HEK293 (cell line): Measurements from ENCODE around the gene FRMD3.

Experiments used
- CTCF ChIA-PET: fragments of 350-600 bp; formaldehyde crosslinking; extraction: SDS; loops from one replicate; lab custom pipeline; 2021; ENCODE audit warnings: antibody characterized with exemption; lab: Yijun Ruan, JAX
- POLR2A ChIA-PET: fragments of 300-600 bp; formaldehyde crosslinking; extraction: SDS; loops from one replicate; lab custom pipeline; 2020; ENCODE audit warnings: antibody characterized with exemption, inconsistent platforms; lab: Yijun Ruan, JAX
- H3K27ac ChIP-seq: fragments of 200-500 bp; sonication (Bioruptor generic); 2 replicates; pipeline ENCODE4 v1.5.1; 2014; ENCODE audit warnings: low read depth, low read length, control low read depth, inconsistent platforms; ENCODE audit errors: extremely low read depth
- H3K36me3 ChIP-seq, 2 experiments: fragments of 200-500 bp in 1 of 2; sonication (Bioruptor generic) in 1 of 2; 1 replicate in 1 of 2; 2 replicates in 1 of 2; pipeline ENCODE4 v1.5.1; 2014 to 2017; ENCODE audit warnings: inconsistent platforms in 2 of 2, low read length in 2 of 2; ENCODE audit not compliant: control insufficient read depth in 2 of 2, insufficient read depth in 1 of 2
- H3K4me1 ChIP-seq: fragments of 200-500 bp; sonication (Bioruptor generic); 2 replicates; pipeline ENCODE4 v1.5.1; 2014; ENCODE audit warnings: mild to moderate bottlenecking, low read length, inconsistent platforms; ENCODE audit not compliant: control insufficient read depth, insufficient read depth
- H3K4me3 ChIP-seq: 2 replicates; pipeline ENCODE4 v1.5.1; 2011; ENCODE audit warnings: low read depth, mild to moderate bottlenecking, control low read depth, low read length, moderate library complexity
- H3K9me3 ChIP-seq: fragments of 200-500 bp; sonication (Bioruptor generic); 2 replicates; pipeline ENCODE4 v1.5.1; 2014; ENCODE audit warnings: low read depth, low read length, inconsistent platforms; ENCODE audit not compliant: control insufficient read depth, insufficient read depth
- BCL11A ChIP-seq: fragments of 450-650 bp; formaldehyde crosslinking; IDR thresholded peaks from 2 replicates; pipeline ENCODE4 v1.5.1; 2016; ENCODE audit warnings: low read depth, missing biosample characterization, missing genetic modification characterization
- FEZF1 ChIP-seq: fragments of 450-650 bp; formaldehyde crosslinking; IDR thresholded peaks from 2 replicates; pipeline ENCODE4 v1.5.1; 2016; ENCODE audit warnings: missing biosample characterization, missing genetic modification characterization
- GLIS1 ChIP-seq: fragments of 450-650 bp; formaldehyde crosslinking; IDR thresholded peaks from 2 replicates; pipeline ENCODE4 v1.5.1; 2016; ENCODE audit warnings: missing biosample characterization, missing genetic modification characterization
- KLF1 ChIP-seq: fragments of 450-650 bp; formaldehyde crosslinking; IDR thresholded peaks from 2 replicates; pipeline ENCODE4 v1.5.1; 2016; ENCODE audit warnings: missing biosample characterization, missing genetic modification characterization
- KLF10 ChIP-seq: fragments of 450-650 bp; IDR thresholded peaks from 2 replicates; pipeline ENCODE4 v1.5.1; 2018; ENCODE audit warnings: missing biosample characterization, mild to moderate bottlenecking, missing genetic modification characterization
- KLF9 ChIP-seq: fragments of 450-650 bp; formaldehyde crosslinking; IDR thresholded peaks from 2 replicates; pipeline ENCODE4 v1.5.1; 2016; ENCODE audit warnings: missing biosample characterization, missing genetic modification characterization, low read depth
- PRDM1 ChIP-seq: fragments of 450-650 bp; formaldehyde crosslinking; IDR thresholded peaks from 2 replicates; pipeline ENCODE4; 2016; ENCODE audit warnings: missing biosample characterization, missing genetic modification characterization
- RBAK ChIP-seq: fragments of 450-650 bp; formaldehyde crosslinking; IDR thresholded peaks from 2 replicates; pipeline ENCODE4 v1.5.1; 2016; ENCODE audit warnings: missing biosample characterization, missing genetic modification characterization
- SP7 ChIP-seq: fragments of 450-650 bp; formaldehyde crosslinking; IDR thresholded peaks from 2 replicates; pipeline ENCODE4 v1.5.1; 2016; ENCODE audit warnings: missing biosample characterization, missing genetic modification characterization
- TCF7L2 ChIP-seq: IDR thresholded peaks from 2 replicates; pipeline ENCODE4 v1.6.1; 2011; ENCODE audit warnings: low read depth, mild to moderate bottlenecking, inconsistent platforms, low read length, moderate library complexity, borderline replicate concordance
- ZBTB21 ChIP-seq: fragments of 450-650 bp; formaldehyde crosslinking; IDR thresholded peaks from 2 replicates; pipeline ENCODE4 v1.5.1; 2017; ENCODE audit warnings: missing biosample characterization, missing genetic modification characterization
- ZFP3 ChIP-seq: fragments of 450-650 bp; formaldehyde crosslinking; IDR thresholded peaks from 2 replicates; pipeline ENCODE4 v1.5.1; 2016; ENCODE audit warnings: low read depth, missing biosample characterization, missing genetic modification characterization
- ZNF16 ChIP-seq: fragments of 450-650 bp; formaldehyde crosslinking; IDR thresholded peaks from 2 replicates; pipeline ENCODE4 v1.5.1; 2016; ENCODE audit warnings: low read depth, missing biosample characterization, missing genetic modification characterization
- ZNF266 ChIP-seq: fragments of 450-650 bp; formaldehyde crosslinking; IDR thresholded peaks from 2 replicates; pipeline ENCODE4 v1.5.1; 2016; ENCODE audit warnings: missing biosample characterization, missing genetic modification characterization, low read depth
- ZNF292 ChIP-seq: fragments of 450-650 bp; formaldehyde crosslinking; IDR thresholded peaks from 2 replicates; pipeline ENCODE4 v1.5.1; 2016; ENCODE audit warnings: low read depth, missing biosample characterization, missing genetic modification characterization, borderline replicate concordance
- ZNF311 ChIP-seq: fragments of 450-650 bp; formaldehyde crosslinking; IDR thresholded peaks from 2 replicates; pipeline ENCODE4 v1.5.1; 2017; ENCODE audit warnings: missing biosample characterization, missing genetic modification characterization, borderline replicate concordance
- ZNF626 ChIP-seq: fragments of 450-650 bp; sonication (Bioruptor Pico); formaldehyde crosslinking; IDR thresholded peaks from 2 replicates; pipeline ENCODE4 v1.5.1; 2018; ENCODE audit warnings: missing biosample characterization, missing genetic modification characterization, inconsistent platforms
- ZSCAN18 ChIP-seq: fragments of 450-650 bp; formaldehyde crosslinking; IDR thresholded peaks from 2 replicates; pipeline ENCODE4 v1.5.1; 2016; ENCODE audit warnings: missing biosample characterization, missing genetic modification characterization
- TF ChIP-seq, protein P1 (sequence below): fragments of 450-650 bp; formaldehyde crosslinking; IDR thresholded peaks from 2 replicates; pipeline ENCODE4 v1.5.1; 2016; ENCODE audit warnings: missing biosample characterization, missing genetic modification characterization
- TF ChIP-seq, protein P2 (sequence below): fragments of 450-650 bp; formaldehyde crosslinking; optimal IDR thresholded peaks from 2 replicates; pipeline ENCODE3; 2016; ENCODE audit warnings: missing biosample characterization, mild to moderate bottlenecking, missing genetic modification characterization
- TF ChIP-seq, protein P3 (sequence below): fragments of 450-650 bp; formaldehyde crosslinking; IDR thresholded peaks from 2 replicates; pipeline ENCODE4 v1.5.1; 2017; ENCODE audit warnings: missing biosample characterization, missing genetic modification characterization
- TF ChIP-seq, protein P4 (sequence below): fragments of 450-650 bp; IDR thresholded peaks from 2 replicates; pipeline ENCODE4 v1.5.1; 2018; ENCODE audit warnings: missing biosample characterization, missing genetic modification characterization
- TF ChIP-seq, protein P5 (sequence below): fragments of 450-650 bp; formaldehyde crosslinking; IDR thresholded peaks from 2 replicates; pipeline ENCODE4 v1.5.1; 2016; ENCODE audit warnings: missing biosample characterization, missing genetic modification characterization

Gene FRMD3

GRCh38 chr9:83444110-83444509 is 94.1 kb downstream of the FRMD3 start:
- CTCF ChIA-PET, result no interaction called here
- no peaks in the 10 kb centered on the region for H3K4me1 ChIP-seq
- H3K36me3 ChIP-seq, result no peaks in the 10 kb centered on the region
- no peaks in the 10 kb centered on the region for H3K9me3 ChIP-seq
- no peak overlapping the region for H3K27ac ChIP-seq
- H3K4me3 ChIP-seq, result no peak overlapping the region
- POLR2A ChIA-PET, result interaction anchor here (0.5 kb wide), 1 partner anchor 8 kb away, joined by 3 read pairs; no protein-coding TSS in a partner anchor
- TF ChIP-seq SP7, result no peak
- no peak for TF ChIP-seq BCL11A
- TF ChIP-seq, protein P1, sequence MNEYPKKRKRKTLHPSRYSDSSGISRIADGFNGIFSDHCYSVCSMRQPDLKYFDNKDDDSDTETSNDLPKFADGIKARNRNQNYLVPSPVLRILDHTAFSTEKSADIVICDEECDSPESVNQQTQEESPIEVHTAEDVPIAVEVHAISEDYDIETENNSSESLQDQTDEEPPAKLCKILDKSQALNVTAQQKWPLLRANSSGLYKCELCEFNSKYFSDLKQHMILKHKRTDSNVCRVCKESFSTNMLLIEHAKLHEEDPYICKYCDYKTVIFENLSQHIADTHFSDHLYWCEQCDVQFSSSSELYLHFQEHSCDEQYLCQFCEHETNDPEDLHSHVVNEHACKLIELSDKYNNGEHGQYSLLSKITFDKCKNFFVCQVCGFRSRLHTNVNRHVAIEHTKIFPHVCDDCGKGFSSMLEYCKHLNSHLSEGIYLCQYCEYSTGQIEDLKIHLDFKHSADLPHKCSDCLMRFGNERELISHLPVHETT (tag by site-specific recombination), result no peak
- TF ChIP-seq PRDM1 (tag by site-specific recombination), result no peak
- TF ChIP-seq, protein P2, sequence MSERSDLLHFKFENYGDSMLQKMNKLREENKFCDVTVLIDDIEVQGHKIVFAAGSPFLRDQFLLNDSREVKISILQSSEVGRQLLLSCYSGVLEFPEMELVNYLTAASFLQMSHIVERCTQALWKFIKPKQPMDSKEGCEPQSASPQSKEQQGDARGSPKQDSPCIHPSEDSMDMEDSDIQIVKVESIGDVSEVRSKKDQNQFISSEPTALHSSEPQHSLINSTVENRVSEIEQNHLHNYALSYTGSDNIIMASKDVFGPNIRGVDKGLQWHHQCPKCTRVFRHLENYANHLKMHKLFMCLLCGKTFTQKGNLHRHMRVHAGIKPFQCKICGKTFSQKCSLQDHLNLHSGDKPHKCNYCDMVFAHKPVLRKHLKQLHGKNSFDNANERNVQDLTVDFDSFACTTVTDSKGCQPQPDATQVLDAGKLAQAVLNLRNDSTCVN (tag by site-specific recombination), result no peak
- TF ChIP-seq ZFP3 (tag by site-specific recombination), result no peak
- TF ChIP-seq ZBTB21 (tag by site-specific recombination), result no peak
- TF ChIP-seq ZNF626, result no peak
- TF ChIP-seq GLIS1, result no peak
- TF ChIP-seq ZNF292 (tag by site-specific recombination), result no peak
- TF ChIP-seq KLF9 (tag by site-specific recombination), result no peak
- TF ChIP-seq ZNF266 (tag by site-specific recombination), result no peak
- TF ChIP-seq, protein P3, sequence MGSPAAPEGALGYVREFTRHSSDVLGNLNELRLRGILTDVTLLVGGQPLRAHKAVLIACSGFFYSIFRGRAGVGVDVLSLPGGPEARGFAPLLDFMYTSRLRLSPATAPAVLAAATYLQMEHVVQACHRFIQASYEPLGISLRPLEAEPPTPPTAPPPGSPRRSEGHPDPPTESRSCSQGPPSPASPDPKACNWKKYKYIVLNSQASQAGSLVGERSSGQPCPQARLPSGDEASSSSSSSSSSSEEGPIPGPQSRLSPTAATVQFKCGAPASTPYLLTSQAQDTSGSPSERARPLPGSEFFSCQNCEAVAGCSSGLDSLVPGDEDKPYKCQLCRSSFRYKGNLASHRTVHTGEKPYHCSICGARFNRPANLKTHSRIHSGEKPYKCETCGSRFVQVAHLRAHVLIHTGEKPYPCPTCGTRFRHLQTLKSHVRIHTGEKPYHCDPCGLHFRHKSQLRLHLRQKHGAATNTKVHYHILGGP, result no peak
- no peak for TF ChIP-seq ZNF16 (tag by site-specific recombination)
- no peak for TF ChIP-seq TCF7L2
- no peak for TF ChIP-seq FEZF1 (tag by site-specific recombination)
- no peak for TF ChIP-seq KLF1 (tag by site-specific recombination)
- no peak for TF ChIP-seq RBAK (tag by site-specific recombination)
- no peak for TF ChIP-seq KLF10 (tag by site-specific recombination)
- no peak for TF ChIP-seq ZSCAN18 (tag by site-specific recombination)
- TF ChIP-seq, all 188 proteins: peak for 0

DNA sequence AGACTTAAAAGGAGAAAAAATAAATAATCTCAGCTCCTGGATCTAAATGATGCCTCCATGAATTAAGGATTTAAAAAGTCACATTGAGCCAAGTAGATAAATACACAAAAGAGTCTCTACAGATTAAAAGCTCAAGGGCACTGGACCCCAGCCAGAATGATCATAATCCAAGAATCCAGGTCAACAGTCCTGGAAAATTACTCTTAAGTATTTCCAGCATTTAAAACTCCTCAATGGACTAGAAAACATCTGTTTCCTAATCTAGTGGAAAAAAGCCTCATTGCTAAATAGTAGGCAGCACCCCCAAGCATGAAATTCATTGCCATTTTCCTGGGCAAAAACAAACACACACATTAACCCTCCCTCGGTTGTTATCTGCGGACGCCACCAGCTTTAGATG is 96.8 kb downstream of the FRMD3 start:
- CTCF ChIA-PET, result no interaction called here
- Histone ChIP-seq H3K36me3 (no peaks in the 10 kb centered on the region), H3K9me3 (no peaks in the 10 kb centered on the region), H3K4me1 (no peaks in the 10 kb centered on the region), H3K27ac (no peak overlapping the region), H3K4me3 (no peak overlapping the region)
- POLR2A ChIA-PET, result no interaction called here
- TF ChIP-seq, protein P4, sequence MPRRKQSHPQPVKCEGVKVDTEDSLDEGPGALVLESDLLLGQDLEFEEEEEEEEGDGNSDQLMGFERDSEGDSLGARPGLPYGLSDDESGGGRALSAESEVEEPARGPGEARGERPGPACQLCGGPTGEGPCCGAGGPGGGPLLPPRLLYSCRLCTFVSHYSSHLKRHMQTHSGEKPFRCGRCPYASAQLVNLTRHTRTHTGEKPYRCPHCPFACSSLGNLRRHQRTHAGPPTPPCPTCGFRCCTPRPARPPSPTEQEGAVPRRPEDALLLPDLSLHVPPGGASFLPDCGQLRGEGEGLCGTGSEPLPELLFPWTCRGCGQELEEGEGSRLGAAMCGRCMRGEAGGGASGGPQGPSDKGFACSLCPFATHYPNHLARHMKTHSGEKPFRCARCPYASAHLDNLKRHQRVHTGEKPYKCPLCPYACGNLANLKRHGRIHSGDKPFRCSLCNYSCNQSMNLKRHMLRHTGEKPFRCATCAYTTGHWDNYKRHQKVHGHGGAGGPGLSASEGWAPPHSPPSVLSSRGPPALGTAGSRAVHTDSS (tag by site-specific recombination), result no peak
- TF ChIP-seq ZNF311 (tag by site-specific recombination) (no peak), PRDM1 (tag by site-specific recombination) (no peak)
- TF ChIP-seq, protein P5, sequence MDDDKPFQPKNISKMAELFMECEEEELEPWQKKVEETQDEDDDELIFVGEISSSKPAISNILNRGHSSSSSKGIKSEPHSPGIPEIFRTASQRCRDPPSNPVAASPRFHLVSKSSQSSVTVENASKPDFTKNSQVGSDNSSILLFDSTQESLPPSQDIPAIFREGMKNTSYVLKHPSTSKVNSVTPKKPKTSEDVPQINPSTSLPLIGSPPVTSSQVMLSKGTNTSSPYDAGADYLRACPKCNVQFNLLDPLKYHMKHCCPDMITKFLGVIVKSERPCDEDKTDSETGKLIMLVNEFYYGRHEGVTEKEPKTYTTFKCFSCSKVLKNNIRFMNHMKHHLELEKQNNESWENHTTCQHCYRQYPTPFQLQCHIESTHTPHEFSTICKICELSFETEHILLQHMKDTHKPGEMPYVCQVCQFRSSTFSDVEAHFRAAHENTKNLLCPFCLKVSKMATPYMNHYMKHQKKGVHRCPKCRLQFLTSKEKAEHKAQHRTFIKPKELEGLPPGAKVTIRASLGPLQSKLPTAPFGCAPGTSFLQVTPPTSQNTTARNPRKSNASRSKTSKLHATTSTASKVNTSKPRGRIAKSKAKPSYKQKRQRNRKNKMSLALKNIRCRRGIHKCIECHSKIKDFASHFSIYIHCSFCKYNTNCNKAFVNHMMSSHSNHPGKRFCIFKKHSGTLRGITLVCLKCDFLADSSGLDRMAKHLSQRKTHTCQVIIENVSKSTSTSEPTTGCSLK, result no peak
